GM13977 (cell line): Measurements from ENCODE around the gene BATF2.
"Not testable (repeated sequence)": the region's sequence is repeated elsewhere in the genome, so short reads cannot be mapped to it uniquely, and the experiment has no call there.

Experiments used
- DNase-seq: peaks from one replicate; pipeline ENCODE4 v3.0.0; 2012; ENCODE audit warnings: low spot score
- in situ Hi-C: fragments of 300-500 bp; cut with MboI; formaldehyde crosslinking; loops from one replicate; pipeline ENCODE4 v1.12.0; 2022; ENCODE audit warnings: low sequenced_read_pairs, low pct_unique_long_range_greater_than_20kb, mixed read lengths, inconsistent platforms; ENCODE audit not compliant: unreplicated experiment
- TF ChIP-seq, protein P1 (sequence below): IDR thresholded peaks from 2 replicates; pipeline ENCODE4 v1.5.1; 2012; ENCODE audit warnings: mild to moderate bottlenecking, control low read depth; ENCODE audit not compliant: insufficient read depth; ENCODE audit errors: extremely low read depth, missing control alignments

The BATF2 gene

DNA sequence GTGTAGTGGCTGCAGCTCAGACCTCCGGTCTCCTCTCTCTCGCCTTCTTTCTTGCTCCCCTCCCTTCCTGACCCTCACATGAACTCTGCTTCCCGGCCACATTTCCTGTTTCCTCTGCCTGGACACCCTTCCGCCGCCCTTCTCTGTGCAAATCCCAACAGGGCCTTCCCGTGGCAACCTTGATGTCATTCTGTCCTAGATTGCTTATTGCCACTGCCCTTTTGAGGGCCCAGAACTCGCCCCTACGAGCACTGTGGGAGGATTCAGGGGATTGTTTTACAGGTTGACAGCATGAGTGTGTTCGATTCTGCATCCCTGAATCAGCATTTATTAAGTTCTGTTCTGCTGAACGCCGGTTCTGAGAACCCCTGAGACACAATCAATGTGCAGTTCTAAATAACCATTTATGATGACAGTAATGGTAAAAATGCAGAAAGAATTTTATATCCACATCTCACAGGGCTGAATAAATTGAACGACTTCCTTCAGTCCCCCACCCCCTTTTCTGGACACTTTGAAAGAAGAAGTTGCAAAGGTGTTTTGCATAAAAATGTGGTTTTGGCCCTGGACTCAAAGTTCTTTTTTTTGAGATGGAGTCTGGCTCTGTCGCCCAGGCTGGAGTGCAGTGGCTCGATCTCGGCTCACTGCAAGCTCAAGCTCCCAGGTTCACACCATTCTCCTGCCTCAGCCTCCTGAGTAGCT, 6.4 kb downstream of the BATF2 start:
- TF ChIP-seq, protein P1, sequence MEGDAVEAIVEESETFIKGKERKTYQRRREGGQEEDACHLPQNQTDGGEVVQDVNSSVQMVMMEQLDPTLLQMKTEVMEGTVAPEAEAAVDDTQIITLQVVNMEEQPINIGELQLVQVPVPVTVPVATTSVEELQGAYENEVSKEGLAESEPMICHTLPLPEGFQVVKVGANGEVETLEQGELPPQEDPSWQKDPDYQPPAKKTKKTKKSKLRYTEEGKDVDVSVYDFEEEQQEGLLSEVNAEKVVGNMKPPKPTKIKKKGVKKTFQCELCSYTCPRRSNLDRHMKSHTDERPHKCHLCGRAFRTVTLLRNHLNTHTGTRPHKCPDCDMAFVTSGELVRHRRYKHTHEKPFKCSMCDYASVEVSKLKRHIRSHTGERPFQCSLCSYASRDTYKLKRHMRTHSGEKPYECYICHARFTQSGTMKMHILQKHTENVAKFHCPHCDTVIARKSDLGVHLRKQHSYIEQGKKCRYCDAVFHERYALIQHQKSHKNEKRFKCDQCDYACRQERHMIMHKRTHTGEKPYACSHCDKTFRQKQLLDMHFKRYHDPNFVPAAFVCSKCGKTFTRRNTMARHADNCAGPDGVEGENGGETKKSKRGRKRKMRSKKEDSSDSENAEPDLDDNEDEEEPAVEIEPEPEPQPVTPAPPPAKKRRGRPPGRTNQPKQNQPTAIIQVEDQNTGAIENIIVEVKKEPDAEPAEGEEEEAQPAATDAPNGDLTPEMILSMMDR: no peak
- in situ Hi-C loops: no loop called here
- DNase-seq: no peak

DNA sequence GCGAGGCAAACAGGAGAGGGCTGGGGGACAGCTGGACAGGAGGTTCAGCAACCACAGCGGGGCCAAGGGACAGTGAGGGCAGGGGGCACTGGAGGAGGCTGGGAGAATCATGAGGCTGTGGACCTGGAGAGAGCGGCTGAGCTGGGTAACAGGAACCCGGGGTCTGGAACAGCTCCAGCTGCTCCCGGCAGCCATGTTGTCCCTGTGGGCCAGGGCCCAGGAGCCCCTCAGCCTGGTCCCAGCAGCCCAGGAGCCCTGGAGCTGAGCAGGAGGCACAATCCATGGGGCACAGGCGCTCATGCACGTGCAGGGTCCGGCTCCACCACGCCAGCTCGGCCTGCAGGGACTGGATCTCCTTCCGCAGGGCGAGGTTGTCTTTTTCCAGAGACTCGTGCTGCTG, 7.4 kb downstream of the BATF2 start:
- in situ Hi-C loops: no loop called here
- TF ChIP-seq, protein P1: no peak
- no peak for DNase-seq

DNA sequence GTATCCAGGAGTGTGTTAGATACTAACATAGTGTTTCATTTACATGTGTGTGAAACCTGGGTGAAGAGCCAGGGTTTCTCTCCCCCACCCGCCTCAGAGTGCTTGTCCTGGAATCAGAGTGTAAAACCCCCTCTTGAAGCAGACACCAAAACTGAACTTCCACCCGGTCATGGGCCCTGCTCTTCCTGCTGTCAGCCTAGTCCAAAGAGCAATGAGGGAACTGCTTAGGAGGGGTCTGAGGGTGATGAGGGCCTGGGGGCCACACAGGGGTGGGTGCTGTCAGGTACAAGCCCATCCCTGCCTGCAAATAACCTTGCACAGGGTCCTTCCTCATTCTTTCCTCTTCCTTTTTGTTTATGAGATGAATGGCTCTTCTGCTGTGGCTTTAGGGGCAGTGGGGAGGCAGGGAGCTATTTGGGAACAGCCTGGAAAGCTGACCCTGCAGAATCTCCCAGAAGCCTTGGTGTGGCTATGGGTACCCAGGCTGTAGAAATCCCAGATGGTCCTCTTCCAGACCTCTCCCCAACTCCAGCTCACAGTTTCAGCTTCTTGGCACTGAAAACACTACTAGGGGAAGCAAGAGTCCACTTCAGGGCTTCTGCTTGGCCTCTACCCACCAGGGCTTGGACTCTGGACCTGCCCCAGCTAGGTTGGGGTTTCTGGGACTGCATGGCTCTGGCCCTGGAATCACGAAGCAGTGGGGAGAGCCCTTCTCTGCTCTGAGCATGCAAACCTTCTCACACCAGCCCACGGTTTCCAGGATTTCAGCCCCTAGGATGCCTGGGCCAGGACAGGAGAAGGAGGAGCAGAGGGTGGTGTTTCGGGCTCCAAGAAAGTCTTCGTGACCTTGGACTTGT, 8.5 kb downstream of the BATF2 start:
- no peak for DNase-seq
- in situ Hi-C loops: no loop called here
- TF ChIP-seq, protein P1: no peak

DNA sequence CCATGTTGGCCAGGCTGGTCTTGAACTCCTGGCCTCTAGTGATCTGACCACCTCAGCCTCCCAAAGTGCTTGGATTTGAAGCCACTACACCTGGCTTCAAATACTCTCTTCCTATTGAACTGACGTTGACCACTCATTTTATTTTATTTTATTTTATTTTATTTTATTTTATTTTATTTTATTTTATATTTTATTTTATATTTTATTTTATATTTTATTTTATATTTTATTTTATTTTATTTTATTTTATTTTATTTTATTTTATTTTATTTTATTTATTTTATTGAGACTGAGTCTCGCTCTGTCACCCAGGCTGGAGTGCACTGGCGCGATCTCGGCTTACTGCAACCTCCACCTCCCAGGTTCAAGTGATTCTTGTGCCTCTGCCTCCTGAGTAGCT, 13.4 kb downstream of the BATF2 start:
- DNase-seq, in situ Hi-C loops: not testable (repeated sequence)

DNA sequence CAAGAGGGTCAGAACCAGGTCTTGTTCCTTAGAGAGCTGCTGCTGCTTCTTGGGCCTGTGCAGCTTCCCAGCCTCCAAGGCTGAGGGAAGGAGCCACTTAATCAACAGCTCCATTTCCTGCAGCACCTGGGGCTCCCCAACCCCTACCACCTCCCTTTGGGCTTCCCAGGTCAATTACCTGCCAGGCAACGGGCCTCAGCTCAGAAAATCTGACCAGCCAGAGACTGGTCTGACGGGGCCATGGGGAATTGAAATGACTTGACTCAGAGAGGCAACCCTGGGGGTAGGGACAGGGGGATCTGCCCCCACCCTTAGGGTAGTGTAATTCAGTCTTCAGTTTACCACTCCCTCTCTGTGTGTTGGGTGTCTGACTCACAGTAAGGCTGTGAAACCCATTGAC, 20.1 kb downstream of the BATF2 start:
- in situ Hi-C loops: no loop called here
- TF ChIP-seq, protein P1: no peak
- DNase-seq: no peak

DNA sequence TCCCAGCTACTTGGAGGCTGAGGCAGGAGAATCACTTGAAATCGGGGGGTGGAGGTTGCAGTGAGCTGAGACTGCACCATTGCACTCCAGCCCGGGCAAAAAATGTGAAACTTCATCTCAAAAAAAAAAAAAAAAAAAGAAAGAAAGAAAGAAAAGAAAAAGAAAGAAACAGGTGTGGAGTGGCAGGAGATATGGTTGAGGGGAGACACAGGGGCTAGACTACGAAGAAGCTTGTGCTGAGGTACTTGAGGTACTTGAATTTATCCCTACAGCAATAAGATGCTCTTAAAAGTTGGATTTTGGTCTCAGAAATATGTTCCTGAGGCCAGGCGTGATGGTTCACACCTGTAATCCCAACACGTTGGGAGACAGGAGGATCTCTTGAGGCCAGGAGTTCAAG, 22.6 kb downstream of the BATF2 start:
- in situ Hi-C loops: no loop called here
- DNase-seq: no peak
- TF ChIP-seq, protein P1: no peak
